ENCODE results near the gene PROSER1. TPM values are rescaled to one million over a fixed set of nuclear protein-coding genes. Genes with fewer than 3 reads are reported as not detected.
A peak's percentile ranks its signal among the peaks of the same experiment; 100 is the strongest.

The PROSER1 gene
- total and polyA plus RNA-seq, 9 of the 15 experiments (the other 6 are each of a cell fraction or from before 2014, with no cell fraction given), result 9.2 to 36.2 (median 10.4) TPM

- TF ChIP-seq EP400 (IDR thresholded peaks at IDR 0.05), result no peak
Measured at GRCh38 chr13:39035799-39036198, 2.1 kb downstream of the PROSER1 start (continued).

GRCh38 chr13:39035204-39035603, 2.7 kb downstream of the PROSER1 start:
- Histone ChIP-seq H3K4me3 (peak overlapping the region; percentile 87), H4K20me1 (replicated peaks; ENCODE audit: control insufficient read depth, insufficient read depth, low read length) (peaks cover 9% of the 10 kb centered on the region; the same call in 1 of the 2 replicates), H3K4me2 (ENCODE audit: insufficient read depth, low read length) (peak overlapping the region; percentile 78), H3K9me3 (replicated peaks; ENCODE audit: control insufficient read depth, insufficient read depth, low read depth, low read length) (no peaks in the 10 kb centered on the region), H2AFZ (ENCODE audit: low read depth, low read length) (no peak overlapping the region), H3K79me2 (ENCODE audit: control insufficient read depth, insufficient read depth, low read length) (peaks cover 88% of the 10 kb centered on the region), H3K27ac (ENCODE audit: extremely low read depth, low read depth, low read length) (no peak overlapping the region; the same call in 2 of the 3 replicates), H3K36me3 (ENCODE audit: control insufficient read depth, insufficient read depth, low read length) (peaks cover 17% of the 10 kb centered on the region; the same call in 2 of the 3 replicates), H3K9me1 (ENCODE audit: control insufficient read depth, insufficient read depth, low read length) (no peaks in the 10 kb centered on the region), H3K9ac (ENCODE audit: insufficient read depth in 1 of 2, low read depth in 2 of 2, low read length in 2 of 2) (peak overlapping the region; percentile 79 to 82), H3K27me3 (ENCODE audit: control insufficient read depth in 2 of 2, insufficient read depth in 2 of 2, low read length in 2 of 2) (no peaks in the 10 kb centered on the region), H3K4me1 (replicated peaks in 1 of 2; ENCODE audit: control insufficient read depth in 2 of 2, insufficient read depth in 2 of 2, low read length in 2 of 2) (peaks cover 5 to 7% of the 10 kb centered on the region in 2 experiments; a peak in 4 of 5 replicates)
- DNase-seq (ENCODE audit: extremely low read depth in 1 of 4, low spot score in 3 of 4) (peak in 1 of 4 experiments; percentile 34), ATAC-seq (peak; percentile 63), FAIRE-seq (peak; percentile 55)
- in situ Hi-C loops (cut with MboI), result no loop called here
- no TSS peak for BruUV-seq (replicated peaks)
- intact Hi-C loops (cut with micrococcal nuclease), result no loop called here
- TF ChIP-seq HDGF (IDR thresholded peaks at IDR 0.05) (no peak), ERF (CRISPR knock-in tag; IDR thresholded peaks at IDR 0.05) (no peak)
- TF ChIP-seq, protein P1, sequence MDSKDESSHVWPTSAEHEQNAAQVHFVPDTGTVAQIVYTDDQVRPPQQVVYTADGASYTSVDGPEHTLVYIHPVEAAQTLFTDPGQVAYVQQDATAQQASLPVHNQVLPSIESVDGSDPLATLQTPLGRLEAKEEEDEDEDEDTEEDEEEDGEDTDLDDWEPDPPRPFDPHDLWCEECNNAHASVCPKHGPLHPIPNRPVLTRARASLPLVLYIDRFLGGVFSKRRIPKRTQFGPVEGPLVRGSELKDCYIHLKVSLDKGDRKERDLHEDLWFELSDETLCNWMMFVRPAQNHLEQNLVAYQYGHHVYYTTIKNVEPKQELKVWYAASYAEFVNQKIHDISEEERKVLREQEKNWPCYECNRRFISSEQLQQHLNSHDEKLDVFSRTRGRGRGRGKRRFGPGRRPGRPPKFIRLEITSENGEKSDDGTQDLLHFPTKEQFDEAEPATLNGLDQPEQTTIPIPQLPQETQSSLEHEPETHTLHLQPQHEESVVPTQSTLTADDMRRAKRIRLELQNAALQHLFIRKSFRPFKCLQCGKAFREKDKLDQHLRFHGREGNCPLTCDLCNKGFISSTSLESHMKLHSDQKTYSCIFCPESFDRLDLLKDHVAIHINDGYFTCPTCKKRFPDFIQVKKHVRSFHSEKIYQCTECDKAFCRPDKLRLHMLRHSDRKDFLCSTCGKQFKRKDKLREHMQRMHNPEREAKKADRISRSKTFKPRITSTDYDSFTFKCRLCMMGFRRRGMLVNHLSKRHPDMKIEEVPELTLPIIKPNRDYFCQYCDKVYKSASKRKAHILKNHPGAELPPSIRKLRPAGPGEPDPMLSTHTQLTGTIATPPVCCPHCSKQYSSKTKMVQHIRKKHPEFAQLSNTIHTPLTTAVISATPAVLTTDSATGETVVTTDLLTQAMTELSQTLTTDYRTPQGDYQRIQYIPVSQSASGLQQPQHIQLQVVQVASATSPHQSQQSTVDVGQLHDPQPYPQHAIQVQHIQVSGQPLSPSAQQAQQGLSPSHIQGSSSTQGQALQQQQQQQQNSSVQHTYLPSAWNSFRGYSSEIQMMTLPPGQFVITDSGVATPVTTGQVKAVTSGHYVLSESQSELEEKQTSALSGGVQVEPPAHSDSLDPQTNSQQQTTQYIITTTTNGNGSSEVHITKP (IDR thresholded peaks at IDR 0.05; ENCODE audit: partially characterized antibody), result no peak
- 0% methylated on average over 2 of the region's 2 CpGs for WGBS (ENCODE audit: insufficient coverage, low coverage, missing lambda C conversion rate)
- POLR2A ChIA-PET, result no interaction called here
- CTCF ChIA-PET (ENCODE audit: low intra/inter-chr PET ratio), result no interaction called here
